ENCODE measurements around the gene GPC6.
"Not testable (repeated sequence)": the region's sequence is repeated elsewhere in the genome, so short reads cannot be mapped to it uniquely, and the experiment has no call there.

The GPC6 gene

GRCh38 chr13:93435651-93436050 lies 209.0 kb downstream of the GPC6 start:
- no peak for DNase-seq (ENCODE audit: low read depth)

GRCh38 chr13:93437081-93437480 lies 210.5 kb downstream of the GPC6 start:
- no peak for DNase-seq (ENCODE audit: low read depth)

GRCh38 chr13:93446238-93446637 lies 219.6 kb downstream of the GPC6 start:
- DNase-seq (ENCODE audit: low read depth): peak; percentile 12

- DNase-seq (ENCODE audit: low read depth): peak; percentile 88
These were observed 223.6 kb downstream of the GPC6 start for GRCh38 chr13:93450191-93450621.

- no peak for DNase-seq (ENCODE audit: low read depth)
These were observed 224.2 kb downstream of the GPC6 start for GRCh38 chr13:93450761-93451160.

- not testable (repeated sequence) for DNase-seq (ENCODE audit: low read depth)
These were observed 228.1 kb downstream of the GPC6 start for GRCh38 chr13:93454676-93455235.

GRCh38 chr13:93455861-93456260 lies 229.3 kb downstream of the GPC6 start:
- DNase-seq (ENCODE audit: low read depth): no peak

GRCh38 chr13:93460005-93460404 lies 233.4 kb downstream of the GPC6 start:
- no peak for DNase-seq (ENCODE audit: low read depth)

GRCh38 chr13:93462151-93462550 lies 235.5 kb downstream of the GPC6 start:
- no peak for DNase-seq (ENCODE audit: low read depth)

- DNase-seq (ENCODE audit: low read depth): peak; percentile 44
These were observed 240.0 kb downstream of the GPC6 start for GRCh38 chr13:93466502-93467036.

GRCh38 chr13:93467175-93467574 lies 240.6 kb downstream of the GPC6 start:
- no peak for DNase-seq (ENCODE audit: low read depth)

GRCh38 chr13:93468433-93468832 lies 241.8 kb downstream of the GPC6 start:
- no peak for DNase-seq (ENCODE audit: low read depth)

- no peak for DNase-seq (ENCODE audit: low read depth)
These were observed 245.7 kb downstream of the GPC6 start for GRCh38 chr13:93472296-93472695.

GRCh38 chr13:93472814-93473296 lies 246.2 kb downstream of the GPC6 start:
- DNase-seq (ENCODE audit: low read depth): no peak

- peak; percentile 37 for DNase-seq (ENCODE audit: low read depth)
These were observed 247.0 kb downstream of the GPC6 start for GRCh38 chr13:93473441-93474270.

GRCh38 chr13:93476175-93476574 lies 249.6 kb downstream of the GPC6 start:
- peak; percentile 84 for DNase-seq (ENCODE audit: low read depth)

GRCh38 chr13:93477238-93477637 lies 250.6 kb downstream of the GPC6 start:
- DNase-seq (ENCODE audit: low read depth): peak; percentile 31

- DNase-seq (ENCODE audit: low read depth): peak; percentile 25
These were observed 254.0 kb downstream of the GPC6 start for GRCh38 chr13:93480553-93481106.

- DNase-seq (ENCODE audit: low read depth): not testable (repeated sequence)
These were observed 269.5 kb downstream of the GPC6 start for GRCh38 chr13:93496117-93496516.

GRCh38 chr13:93496985-93497673 lies 270.5 kb downstream of the GPC6 start:
- DNase-seq (ENCODE audit: low read depth): no peak

- DNase-seq (ENCODE audit: low read depth): peak; percentile 17
These were observed 273.4 kb downstream of the GPC6 start for GRCh38 chr13:93499991-93500390.

- no peak for DNase-seq (ENCODE audit: low read depth)
These were observed 275.5 kb downstream of the GPC6 start for GRCh38 chr13:93502071-93502470.
